HEK293 (cell line): ENCODE measurements around the gene AKIRIN2.
A peak's percentile ranks its signal among the peaks of the same experiment; 100 is the strongest.

Experiments
- EGR2 ChIP-seq: fragments of 450-650 bp; formaldehyde crosslinking; IDR thresholded peaks from 2 replicates; pipeline ENCODE4 v1.5.1; 2016; ENCODE audit warnings: low read depth, missing biosample characterization, missing genetic modification characterization
- FEZF1 ChIP-seq: fragments of 450-650 bp; formaldehyde crosslinking; IDR thresholded peaks from 2 replicates; pipeline ENCODE4 v1.5.1; 2016; ENCODE audit warnings: missing biosample characterization, missing genetic modification characterization
- KLF9 ChIP-seq: fragments of 450-650 bp; formaldehyde crosslinking; IDR thresholded peaks from 2 replicates; pipeline ENCODE4 v1.5.1; 2016; ENCODE audit warnings: missing biosample characterization, missing genetic modification characterization, low read depth
- PRDM1 ChIP-seq: fragments of 450-650 bp; formaldehyde crosslinking; IDR thresholded peaks from 2 replicates; pipeline ENCODE4; 2016; ENCODE audit warnings: missing biosample characterization, missing genetic modification characterization
- SALL2 ChIP-seq: fragments of 450-650 bp; formaldehyde crosslinking; IDR thresholded peaks from 2 replicates; pipeline ENCODE4 v1.5.0; 2017; ENCODE audit warnings: missing biosample characterization, mild to moderate bottlenecking, missing genetic modification characterization, borderline replicate concordance
- SCRT2 ChIP-seq: fragments of 450-650 bp; formaldehyde crosslinking; IDR thresholded peaks from 2 replicates; pipeline ENCODE4 v1.5.1; 2016; ENCODE audit warnings: missing biosample characterization, missing genetic modification characterization
- SP2 ChIP-seq: fragments of 450-650 bp; formaldehyde crosslinking; IDR thresholded peaks from 2 replicates; pipeline ENCODE4 v1.5.1; 2016; ENCODE audit warnings: missing biosample characterization, missing genetic modification characterization
- SP3 ChIP-seq: fragments of 450-650 bp; formaldehyde crosslinking; IDR thresholded peaks from 2 replicates; pipeline ENCODE4 v1.5.1; 2016; ENCODE audit warnings: missing biosample characterization, missing genetic modification characterization
- SP7 ChIP-seq: fragments of 450-650 bp; formaldehyde crosslinking; IDR thresholded peaks from 2 replicates; pipeline ENCODE4 v1.5.1; 2016; ENCODE audit warnings: missing biosample characterization, missing genetic modification characterization
- TCF7L2 ChIP-seq: IDR thresholded peaks from 2 replicates; pipeline ENCODE4 v1.6.1; 2011; ENCODE audit warnings: low read depth, mild to moderate bottlenecking, inconsistent platforms, low read length, moderate library complexity, borderline replicate concordance
- ZBTB48 ChIP-seq: fragments of 450-650 bp; formaldehyde crosslinking; IDR thresholded peaks from 2 replicates; pipeline ENCODE4 v1.5.1; 2016; ENCODE audit warnings: missing biosample characterization, missing genetic modification characterization
- ZFP3 ChIP-seq: fragments of 450-650 bp; formaldehyde crosslinking; IDR thresholded peaks from 2 replicates; pipeline ENCODE4 v1.5.1; 2016; ENCODE audit warnings: low read depth, missing biosample characterization, missing genetic modification characterization
- ZNF175 ChIP-seq: fragments of 450-650 bp; formaldehyde crosslinking; IDR thresholded peaks from 2 replicates; pipeline ENCODE4 v1.5.1; 2016; ENCODE audit warnings: missing biosample characterization, missing genetic modification characterization
- ZNF223 ChIP-seq: fragments of 450-650 bp; formaldehyde crosslinking; IDR thresholded peaks from 2 replicates; pipeline ENCODE4 v1.5.1; 2016; ENCODE audit warnings: missing biosample characterization, missing genetic modification characterization
- ZNF24 ChIP-seq: fragments of 450-650 bp; formaldehyde crosslinking; IDR thresholded peaks from 2 replicates; pipeline ENCODE4 v1.5.1; 2016; ENCODE audit warnings: missing biosample characterization, missing genetic modification characterization
- ZNF248 ChIP-seq: fragments of 450-650 bp; formaldehyde crosslinking; IDR thresholded peaks from 2 replicates; pipeline ENCODE4 v1.5.1; 2017; ENCODE audit warnings: missing biosample characterization, missing genetic modification characterization
- ZNF311 ChIP-seq: fragments of 450-650 bp; formaldehyde crosslinking; IDR thresholded peaks from 2 replicates; pipeline ENCODE4 v1.5.1; 2017; ENCODE audit warnings: missing biosample characterization, missing genetic modification characterization, borderline replicate concordance
- ZNF37A ChIP-seq: fragments of 450-650 bp; IDR thresholded peaks from 2 replicates; pipeline ENCODE4 v1.5.1; 2018; ENCODE audit warnings: missing biosample characterization, missing genetic modification characterization
- ZNF514 ChIP-seq: fragments of 450-650 bp; formaldehyde crosslinking; IDR thresholded peaks from 2 replicates; pipeline ENCODE4 v1.5.1; 2016; ENCODE audit warnings: missing biosample characterization, missing genetic modification characterization
- ZNF623 ChIP-seq: fragments of 450-650 bp; formaldehyde crosslinking; IDR thresholded peaks from 2 replicates; pipeline ENCODE4 v1.5.1; 2016; ENCODE audit warnings: missing biosample characterization, missing genetic modification characterization
- ZNF658 ChIP-seq: fragments of 450-650 bp; formaldehyde crosslinking; IDR thresholded peaks from 2 replicates; pipeline ENCODE4; 2016; ENCODE audit warnings: missing biosample characterization, missing genetic modification characterization
- ZNF660 ChIP-seq: fragments of 450-650 bp; IDR thresholded peaks from 2 replicates; pipeline ENCODE4 v1.5.1; 2018; ENCODE audit warnings: missing biosample characterization, mild to moderate bottlenecking, missing genetic modification characterization
- ZNF837 ChIP-seq: fragments of 450-650 bp; formaldehyde crosslinking; IDR thresholded peaks from 2 replicates; pipeline ENCODE4 v1.5.1; 2016; ENCODE audit warnings: missing biosample characterization, missing genetic modification characterization
- TF ChIP-seq, protein P1 (sequence below): fragments of 450-650 bp; formaldehyde crosslinking; IDR thresholded peaks from 2 replicates; pipeline ENCODE4 v1.5.1; 2016; ENCODE audit warnings: missing biosample characterization, missing genetic modification characterization
- TF ChIP-seq, protein P2 (sequence below): fragments of 450-650 bp; formaldehyde crosslinking; IDR thresholded peaks from 2 replicates; pipeline ENCODE4 v1.5.1; 2016; ENCODE audit warnings: missing biosample characterization, missing genetic modification characterization
- TF ChIP-seq, protein P3 (sequence below): fragments of 450-650 bp; formaldehyde crosslinking; IDR thresholded peaks from 2 replicates; pipeline ENCODE4 v1.5.1; 2016; ENCODE audit warnings: missing biosample characterization, missing genetic modification characterization
- TF ChIP-seq, protein P4 (sequence below): fragments of 450-650 bp; formaldehyde crosslinking; conservative IDR thresholded peaks from 2 replicates; pipeline ENCODE4 v1.5.1; 2016; ENCODE audit warnings: low read depth, missing biosample characterization, missing genetic modification characterization
- TF ChIP-seq, protein P5 (sequence below): fragments of 450-650 bp; formaldehyde crosslinking; IDR thresholded peaks from 2 replicates; pipeline ENCODE4 v1.5.1; 2016; ENCODE audit warnings: missing biosample characterization, missing genetic modification characterization

AKIRIN2 gene

DNA sequence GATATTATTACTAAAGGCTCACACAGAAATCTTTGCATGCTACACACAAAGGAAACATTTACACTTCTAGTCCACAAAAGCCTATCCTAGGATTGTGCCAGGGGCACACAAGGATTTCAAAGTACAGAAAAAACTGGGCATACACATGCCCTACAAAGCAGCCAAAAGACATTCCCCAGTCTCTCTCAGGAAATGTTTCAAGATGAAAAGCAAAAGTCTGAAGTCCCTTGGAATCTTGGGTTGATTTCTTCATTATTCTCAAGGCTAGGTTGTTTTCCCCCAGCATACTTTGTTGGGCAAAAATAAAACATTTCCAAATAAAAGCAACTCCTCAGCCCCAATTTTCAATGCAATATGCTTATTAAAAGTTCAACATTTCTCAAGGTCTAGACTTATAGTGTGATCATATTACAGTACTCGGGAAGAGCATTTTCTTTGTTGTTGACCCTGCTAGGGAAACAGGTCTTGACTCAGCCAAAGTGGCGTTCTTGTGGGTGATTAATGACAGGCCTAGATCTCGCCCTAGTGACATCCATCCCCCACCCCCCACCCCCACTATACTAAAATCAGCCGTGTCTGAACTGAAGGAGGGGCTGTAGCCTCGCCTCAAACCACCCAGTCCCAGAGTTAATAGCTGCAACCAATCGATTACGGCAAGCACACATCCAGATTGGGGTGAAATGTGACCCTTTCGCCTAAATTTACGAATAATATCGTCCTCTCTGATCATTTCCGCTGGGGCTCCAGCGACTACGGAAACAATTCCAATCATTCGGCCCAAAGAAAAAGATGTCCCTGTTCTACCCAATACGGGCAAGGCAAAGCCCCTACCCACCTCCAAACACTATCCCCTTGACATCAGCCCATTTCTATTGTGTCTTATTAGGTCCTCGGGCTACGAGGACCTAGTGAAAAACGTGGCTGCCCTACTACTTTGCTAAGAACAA is 1.4 kb downstream of the AKIRIN2 start (continued):
- TF ChIP-seq ZNF623 (tag by site-specific recombination) (no peak), SP2 (tag by site-specific recombination) (peak; percentile 37), ZNF514 (tag by site-specific recombination) (no peak), PRDM1 (peak; percentile 88), SP7 (peak; percentile 93), SCRT2 (tag by site-specific recombination) (peak; percentile 81), ZNF660 (peak; percentile 46), ZNF837 (tag by site-specific recombination) (no peak), SP3 (0 out of 2 replicates have a peak, but pooled peaks have one; percentile 36), ZNF175 (no peak), SALL2 (no peak), ZNF311 (tag by site-specific recombination) (no peak), ZBTB48 (tag by site-specific recombination) (peak; percentile 12; the same call in 1 of the 2 replicates), ZNF658 (no peak), KLF9 (peak; percentile 27; the same call in 1 of the 2 replicates), FEZF1 (tag by site-specific recombination) (peak; percentile 71), ZFP3 (tag by site-specific recombination) (no peak), EGR2 (peak; percentile 75), ZNF248 (no peak), ZNF24 (tag by site-specific recombination) (0 out of 2 replicates have a peak, but pooled peaks have one; percentile 16), ZNF223 (tag by site-specific recombination) (no peak), ZNF37A (tag by site-specific recombination) (no peak), TCF7L2 (peak; percentile 32; the same call in 1 of the 2 replicates)
- TF ChIP-seq, protein P1, sequence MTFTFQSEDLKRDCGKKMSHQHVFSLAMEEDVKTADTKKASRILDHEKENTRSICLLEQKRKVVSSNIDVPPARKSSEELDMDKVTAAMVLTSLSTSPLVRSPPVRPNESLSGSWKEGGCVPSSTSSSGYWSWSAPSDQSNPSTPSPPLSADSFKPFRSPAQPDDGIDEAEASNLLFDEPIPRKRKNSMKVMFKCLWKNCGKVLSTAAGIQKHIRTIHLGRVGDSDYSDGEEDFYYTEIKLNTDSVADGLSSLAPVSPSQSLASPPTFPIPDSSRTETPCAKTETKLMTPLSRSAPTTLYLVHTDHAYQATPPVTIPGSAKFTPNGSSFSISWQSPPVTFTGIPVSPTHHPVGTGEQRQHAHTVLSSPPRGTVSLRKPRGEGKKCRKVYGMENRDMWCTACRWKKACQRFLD (tag by site-specific recombination): no peak
- TF ChIP-seq, protein P2, sequence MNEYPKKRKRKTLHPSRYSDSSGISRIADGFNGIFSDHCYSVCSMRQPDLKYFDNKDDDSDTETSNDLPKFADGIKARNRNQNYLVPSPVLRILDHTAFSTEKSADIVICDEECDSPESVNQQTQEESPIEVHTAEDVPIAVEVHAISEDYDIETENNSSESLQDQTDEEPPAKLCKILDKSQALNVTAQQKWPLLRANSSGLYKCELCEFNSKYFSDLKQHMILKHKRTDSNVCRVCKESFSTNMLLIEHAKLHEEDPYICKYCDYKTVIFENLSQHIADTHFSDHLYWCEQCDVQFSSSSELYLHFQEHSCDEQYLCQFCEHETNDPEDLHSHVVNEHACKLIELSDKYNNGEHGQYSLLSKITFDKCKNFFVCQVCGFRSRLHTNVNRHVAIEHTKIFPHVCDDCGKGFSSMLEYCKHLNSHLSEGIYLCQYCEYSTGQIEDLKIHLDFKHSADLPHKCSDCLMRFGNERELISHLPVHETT (tag by site-specific recombination): peak; percentile 72; the same call in 1 of the 2 replicates
- TF ChIP-seq, protein P3, sequence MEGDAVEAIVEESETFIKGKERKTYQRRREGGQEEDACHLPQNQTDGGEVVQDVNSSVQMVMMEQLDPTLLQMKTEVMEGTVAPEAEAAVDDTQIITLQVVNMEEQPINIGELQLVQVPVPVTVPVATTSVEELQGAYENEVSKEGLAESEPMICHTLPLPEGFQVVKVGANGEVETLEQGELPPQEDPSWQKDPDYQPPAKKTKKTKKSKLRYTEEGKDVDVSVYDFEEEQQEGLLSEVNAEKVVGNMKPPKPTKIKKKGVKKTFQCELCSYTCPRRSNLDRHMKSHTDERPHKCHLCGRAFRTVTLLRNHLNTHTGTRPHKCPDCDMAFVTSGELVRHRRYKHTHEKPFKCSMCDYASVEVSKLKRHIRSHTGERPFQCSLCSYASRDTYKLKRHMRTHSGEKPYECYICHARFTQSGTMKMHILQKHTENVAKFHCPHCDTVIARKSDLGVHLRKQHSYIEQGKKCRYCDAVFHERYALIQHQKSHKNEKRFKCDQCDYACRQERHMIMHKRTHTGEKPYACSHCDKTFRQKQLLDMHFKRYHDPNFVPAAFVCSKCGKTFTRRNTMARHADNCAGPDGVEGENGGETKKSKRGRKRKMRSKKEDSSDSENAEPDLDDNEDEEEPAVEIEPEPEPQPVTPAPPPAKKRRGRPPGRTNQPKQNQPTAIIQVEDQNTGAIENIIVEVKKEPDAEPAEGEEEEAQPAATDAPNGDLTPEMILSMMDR (tag by site-specific recombination): no peak; the same call in 1 of the 2 replicates
- TF ChIP-seq, protein P4, sequence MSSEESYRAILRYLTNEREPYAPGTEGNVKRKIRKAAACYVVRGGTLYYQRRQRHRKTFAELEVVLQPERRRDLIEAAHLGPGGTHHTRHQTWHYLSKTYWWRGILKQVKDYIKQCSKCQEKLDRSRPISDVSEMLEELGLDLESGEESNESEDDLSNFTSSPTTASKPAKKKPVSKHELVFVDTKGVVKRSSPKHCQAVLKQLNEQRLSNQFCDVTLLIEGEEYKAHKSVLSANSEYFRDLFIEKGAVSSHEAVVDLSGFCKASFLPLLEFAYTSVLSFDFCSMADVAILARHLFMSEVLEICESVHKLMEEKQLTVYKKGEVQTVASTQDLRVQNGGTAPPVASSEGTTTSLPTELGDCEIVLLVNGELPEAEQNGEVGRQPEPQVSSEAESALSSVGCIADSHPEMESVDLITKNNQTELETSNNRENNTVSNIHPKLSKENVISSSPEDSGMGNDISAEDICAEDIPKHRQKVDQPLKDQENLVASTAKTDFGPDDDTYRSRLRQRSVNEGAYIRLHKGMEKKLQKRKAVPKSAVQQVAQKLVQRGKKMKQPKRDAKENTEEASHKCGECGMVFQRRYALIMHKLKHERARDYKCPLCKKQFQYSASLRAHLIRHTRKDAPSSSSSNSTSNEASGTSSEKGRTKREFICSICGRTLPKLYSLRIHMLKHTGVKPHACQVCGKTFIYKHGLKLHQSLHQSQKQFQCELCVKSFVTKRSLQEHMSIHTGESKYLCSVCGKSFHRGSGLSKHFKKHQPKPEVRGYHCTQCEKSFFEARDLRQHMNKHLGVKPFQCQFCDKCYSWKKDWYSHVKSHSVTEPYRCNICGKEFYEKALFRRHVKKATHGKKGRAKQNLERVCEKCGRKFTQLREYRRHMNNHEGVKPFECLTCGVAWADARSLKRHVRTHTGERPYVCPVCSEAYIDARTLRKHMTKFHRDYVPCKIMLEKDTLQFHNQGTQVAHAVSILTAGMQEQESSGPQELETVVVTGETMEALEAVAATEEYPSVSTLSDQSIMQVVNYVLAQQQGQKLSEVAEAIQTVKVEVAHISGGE (tag by site-specific recombination): peak; percentile 26; the same call in 1 of the 2 replicates
- TF ChIP-seq, protein P5, sequence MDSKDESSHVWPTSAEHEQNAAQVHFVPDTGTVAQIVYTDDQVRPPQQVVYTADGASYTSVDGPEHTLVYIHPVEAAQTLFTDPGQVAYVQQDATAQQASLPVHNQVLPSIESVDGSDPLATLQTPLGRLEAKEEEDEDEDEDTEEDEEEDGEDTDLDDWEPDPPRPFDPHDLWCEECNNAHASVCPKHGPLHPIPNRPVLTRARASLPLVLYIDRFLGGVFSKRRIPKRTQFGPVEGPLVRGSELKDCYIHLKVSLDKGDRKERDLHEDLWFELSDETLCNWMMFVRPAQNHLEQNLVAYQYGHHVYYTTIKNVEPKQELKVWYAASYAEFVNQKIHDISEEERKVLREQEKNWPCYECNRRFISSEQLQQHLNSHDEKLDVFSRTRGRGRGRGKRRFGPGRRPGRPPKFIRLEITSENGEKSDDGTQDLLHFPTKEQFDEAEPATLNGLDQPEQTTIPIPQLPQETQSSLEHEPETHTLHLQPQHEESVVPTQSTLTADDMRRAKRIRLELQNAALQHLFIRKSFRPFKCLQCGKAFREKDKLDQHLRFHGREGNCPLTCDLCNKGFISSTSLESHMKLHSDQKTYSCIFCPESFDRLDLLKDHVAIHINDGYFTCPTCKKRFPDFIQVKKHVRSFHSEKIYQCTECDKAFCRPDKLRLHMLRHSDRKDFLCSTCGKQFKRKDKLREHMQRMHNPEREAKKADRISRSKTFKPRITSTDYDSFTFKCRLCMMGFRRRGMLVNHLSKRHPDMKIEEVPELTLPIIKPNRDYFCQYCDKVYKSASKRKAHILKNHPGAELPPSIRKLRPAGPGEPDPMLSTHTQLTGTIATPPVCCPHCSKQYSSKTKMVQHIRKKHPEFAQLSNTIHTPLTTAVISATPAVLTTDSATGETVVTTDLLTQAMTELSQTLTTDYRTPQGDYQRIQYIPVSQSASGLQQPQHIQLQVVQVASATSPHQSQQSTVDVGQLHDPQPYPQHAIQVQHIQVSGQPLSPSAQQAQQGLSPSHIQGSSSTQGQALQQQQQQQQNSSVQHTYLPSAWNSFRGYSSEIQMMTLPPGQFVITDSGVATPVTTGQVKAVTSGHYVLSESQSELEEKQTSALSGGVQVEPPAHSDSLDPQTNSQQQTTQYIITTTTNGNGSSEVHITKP (tag by site-specific recombination): peak; percentile 59; the same call in 1 of the 2 replicates
